Measurements from ENCODE around the gene RPS6KA1.

GRCh38 chr1:26530410-26530894, 891 bp downstream of the RPS6KA1 start:
- no peak for TF ChIP-seq CTCF (conservative IDR thresholded peaks at IDR 0.05 in 1 of 2, IDR thresholded peaks at IDR 0.05 in 1 of 2; ENCODE audit: extremely low read depth in 1 of 2, insufficient read depth in 1 of 2, low read depth in 1 of 2, low read length in 2 of 2)
- no peak for TF ChIP-seq EZH2 (IDR thresholded peaks at IDR 0.05; ENCODE audit: borderline replicate concordance, low read length)
